Measurements from ENCODE around the gene TSEN54. TPM values are rescaled to one million over a fixed set of nuclear protein-coding genes. Genes with fewer than 3 reads are reported as not detected.

TSEN54 gene
- total and polyA plus RNA-seq, 4 donors: 9.1 to 15.1 (median 12.3) TPM

DNA sequence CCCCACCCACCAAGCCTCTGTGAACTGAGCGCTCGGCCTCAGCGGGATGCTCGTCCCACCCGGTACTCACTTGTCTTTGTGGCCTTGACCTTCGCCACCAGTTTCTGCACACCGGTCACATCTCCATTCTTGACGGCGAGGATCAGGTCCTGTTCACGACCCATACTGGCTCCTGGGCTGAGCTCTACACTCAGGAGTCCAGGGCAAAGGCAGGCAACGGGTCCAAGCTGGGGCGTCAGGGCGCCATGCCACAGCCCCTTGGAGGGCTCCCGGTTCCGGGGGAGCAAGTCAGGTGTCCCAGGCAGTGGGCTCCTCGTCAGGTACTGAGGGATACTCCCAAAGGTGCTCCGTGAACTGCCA is 2.7 kb upstream of the TSEN54 start:
- Histone ChIP-seq H3K27ac (ENCODE audit: low read depth in 1 of 2, low read length in 2 of 2) (peak overlapping the region; percentile 63 to 88), H3K4me1 (ENCODE audit: control insufficient read depth in 4 of 4, insufficient read depth in 4 of 4, low read length in 3 of 4) (peaks cover 16 to 77% (median 62%) of the 10 kb centered on the region in 4 donors), H3K27me3 (ENCODE audit: control insufficient read depth in 4 of 4, insufficient read depth in 4 of 4, low read length in 3 of 4) (no peaks in the 10 kb centered on the region), H3K4me3 (ENCODE audit: low read depth in 1 of 3, low read length in 3 of 3) (peak overlapping the region; percentile 35 to 84 (median 81)), H3K9me3 (ENCODE audit: control insufficient read depth in 4 of 4, low read length in 3 of 4) (no peaks in the 10 kb centered on the region), H3K36me3 (ENCODE audit: control insufficient read depth in 4 of 4, insufficient read depth in 3 of 4, low read depth in 1 of 4, low read length in 3 of 4) (no peaks in the 10 kb centered on the region), H3K9ac (ENCODE audit: low read depth in 1 of 2, low read length in 2 of 2) (peak overlapping the region in 1 of 2 donors; percentile 12)
- DNase-seq (ENCODE audit: low spot score): no peak
- 66% methylated on average over 17 of the region's 17 CpGs for WGBS
- TF ChIP-seq GABPA (IDR thresholded peaks at IDR 0.05 in 1 of 2, conservative IDR thresholded peaks at IDR 0.05 in 1 of 2): no peak
- TF ChIP-seq RXRA (IDR thresholded peaks at IDR 0.05): no peak
- no peak for TF ChIP-seq EGR1 (IDR thresholded peaks at IDR 0.05; ENCODE audit: low read depth in 2 of 2)
- TF ChIP-seq FOXA1 (IDR thresholded peaks at IDR 0.05): no peak
- TF ChIP-seq YY1 (IDR thresholded peaks at IDR 0.05): no peak
- no peak for TF ChIP-seq FOXA2 (IDR thresholded peaks at IDR 0.05)
- TF ChIP-seq JUND (IDR thresholded peaks at IDR 0.05): no peak
- TF ChIP-seq SP1 (IDR thresholded peaks at IDR 0.05): no peak
- no peak for TF ChIP-seq ATF3 (IDR thresholded peaks at IDR 0.05)
- no peak for TF ChIP-seq HNF4G (IDR thresholded peaks at IDR 0.05)
- no peak for TF ChIP-seq HNF4A (conservative IDR thresholded peaks at IDR 0.05)
- no peak for TF ChIP-seq ZBTB33 (IDR thresholded peaks at IDR 0.05)
- TF ChIP-seq, protein P1, sequence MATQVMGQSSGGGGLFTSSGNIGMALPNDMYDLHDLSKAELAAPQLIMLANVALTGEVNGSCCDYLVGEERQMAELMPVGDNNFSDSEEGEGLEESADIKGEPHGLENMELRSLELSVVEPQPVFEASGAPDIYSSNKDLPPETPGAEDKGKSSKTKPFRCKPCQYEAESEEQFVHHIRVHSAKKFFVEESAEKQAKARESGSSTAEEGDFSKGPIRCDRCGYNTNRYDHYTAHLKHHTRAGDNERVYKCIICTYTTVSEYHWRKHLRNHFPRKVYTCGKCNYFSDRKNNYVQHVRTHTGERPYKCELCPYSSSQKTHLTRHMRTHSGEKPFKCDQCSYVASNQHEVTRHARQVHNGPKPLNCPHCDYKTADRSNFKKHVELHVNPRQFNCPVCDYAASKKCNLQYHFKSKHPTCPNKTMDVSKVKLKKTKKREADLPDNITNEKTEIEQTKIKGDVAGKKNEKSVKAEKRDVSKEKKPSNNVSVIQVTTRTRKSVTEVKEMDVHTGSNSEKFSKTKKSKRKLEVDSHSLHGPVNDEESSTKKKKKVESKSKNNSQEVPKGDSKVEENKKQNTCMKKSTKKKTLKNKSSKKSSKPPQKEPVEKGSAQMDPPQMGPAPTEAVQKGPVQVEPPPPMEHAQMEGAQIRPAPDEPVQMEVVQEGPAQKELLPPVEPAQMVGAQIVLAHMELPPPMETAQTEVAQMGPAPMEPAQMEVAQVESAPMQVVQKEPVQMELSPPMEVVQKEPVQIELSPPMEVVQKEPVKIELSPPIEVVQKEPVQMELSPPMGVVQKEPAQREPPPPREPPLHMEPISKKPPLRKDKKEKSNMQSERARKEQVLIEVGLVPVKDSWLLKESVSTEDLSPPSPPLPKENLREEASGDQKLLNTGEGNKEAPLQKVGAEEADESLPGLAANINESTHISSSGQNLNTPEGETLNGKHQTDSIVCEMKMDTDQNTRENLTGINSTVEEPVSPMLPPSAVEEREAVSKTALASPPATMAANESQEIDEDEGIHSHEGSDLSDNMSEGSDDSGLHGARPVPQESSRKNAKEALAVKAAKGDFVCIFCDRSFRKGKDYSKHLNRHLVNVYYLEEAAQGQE (IDR thresholded peaks at IDR 0.05): no peak
- TF ChIP-seq, protein P2, sequence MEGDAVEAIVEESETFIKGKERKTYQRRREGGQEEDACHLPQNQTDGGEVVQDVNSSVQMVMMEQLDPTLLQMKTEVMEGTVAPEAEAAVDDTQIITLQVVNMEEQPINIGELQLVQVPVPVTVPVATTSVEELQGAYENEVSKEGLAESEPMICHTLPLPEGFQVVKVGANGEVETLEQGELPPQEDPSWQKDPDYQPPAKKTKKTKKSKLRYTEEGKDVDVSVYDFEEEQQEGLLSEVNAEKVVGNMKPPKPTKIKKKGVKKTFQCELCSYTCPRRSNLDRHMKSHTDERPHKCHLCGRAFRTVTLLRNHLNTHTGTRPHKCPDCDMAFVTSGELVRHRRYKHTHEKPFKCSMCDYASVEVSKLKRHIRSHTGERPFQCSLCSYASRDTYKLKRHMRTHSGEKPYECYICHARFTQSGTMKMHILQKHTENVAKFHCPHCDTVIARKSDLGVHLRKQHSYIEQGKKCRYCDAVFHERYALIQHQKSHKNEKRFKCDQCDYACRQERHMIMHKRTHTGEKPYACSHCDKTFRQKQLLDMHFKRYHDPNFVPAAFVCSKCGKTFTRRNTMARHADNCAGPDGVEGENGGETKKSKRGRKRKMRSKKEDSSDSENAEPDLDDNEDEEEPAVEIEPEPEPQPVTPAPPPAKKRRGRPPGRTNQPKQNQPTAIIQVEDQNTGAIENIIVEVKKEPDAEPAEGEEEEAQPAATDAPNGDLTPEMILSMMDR (IDR thresholded peaks at IDR 0.05; ENCODE audit: low read depth, low read length, missing input control): no peak
- no peak for TF ChIP-seq NR2F2 (IDR thresholded peaks at IDR 0.05)
- TF ChIP-seq RAD21 (IDR thresholded peaks at IDR 0.05): no peak
- TF ChIP-seq TAF1 (conservative IDR thresholded peaks at IDR 0.05): no peak
- TF ChIP-seq MAX (IDR thresholded peaks at IDR 0.05): no peak
